Spleen (tissue), 7 donors: ENCODE measurements around the gene TMEM273.

Source experiments
- POLR2A ChIP-seq, 3 donors: fragments of 450-650 bp; IDR thresholded peaks; one replicate each; pipeline ENCODE4 v1.5.1; 2017; ENCODE audit warnings: antibody characterized with exemption in 3 of 3, mild to moderate bottlenecking in 1 of 3
- POLR2AphosphoS5 ChIP-seq, 3 donors: sonication (generic); formaldehyde crosslinking; IDR thresholded peaks; one replicate each; pipeline ENCODE4 v1.5.1; 2017; ENCODE audit warnings: antibody characterized with exemption in 3 of 3
- TF ChIP-seq, protein P1 (sequence below), 11 experiments: fragments of 200-600 bp in 7 of 11; fragments of 450-650 bp in 4 of 11; sonication (generic) in 4 of 11; IDR thresholded peaks in 8 of 11; conservative IDR thresholded peaks in 3 of 11; 1 replicate in 7 of 11; 2 replicates in 4 of 11; pipeline versions ENCODE4 v1.4.0 to v1.8.0; 2016 to 2021; ENCODE audit warnings: antibody characterized with exemption in 11 of 11, inconsistent platforms in 4 of 11, mild to moderate bottlenecking in 1 of 11
- donor health status: DM: no; HTN: no; CAD: no; lungs with moderate emphysema.
- donor health status: DM: no; HTN: no; CAD: no.
- donor health status: DM: no; HTN: no; CAD: no.

DNA sequence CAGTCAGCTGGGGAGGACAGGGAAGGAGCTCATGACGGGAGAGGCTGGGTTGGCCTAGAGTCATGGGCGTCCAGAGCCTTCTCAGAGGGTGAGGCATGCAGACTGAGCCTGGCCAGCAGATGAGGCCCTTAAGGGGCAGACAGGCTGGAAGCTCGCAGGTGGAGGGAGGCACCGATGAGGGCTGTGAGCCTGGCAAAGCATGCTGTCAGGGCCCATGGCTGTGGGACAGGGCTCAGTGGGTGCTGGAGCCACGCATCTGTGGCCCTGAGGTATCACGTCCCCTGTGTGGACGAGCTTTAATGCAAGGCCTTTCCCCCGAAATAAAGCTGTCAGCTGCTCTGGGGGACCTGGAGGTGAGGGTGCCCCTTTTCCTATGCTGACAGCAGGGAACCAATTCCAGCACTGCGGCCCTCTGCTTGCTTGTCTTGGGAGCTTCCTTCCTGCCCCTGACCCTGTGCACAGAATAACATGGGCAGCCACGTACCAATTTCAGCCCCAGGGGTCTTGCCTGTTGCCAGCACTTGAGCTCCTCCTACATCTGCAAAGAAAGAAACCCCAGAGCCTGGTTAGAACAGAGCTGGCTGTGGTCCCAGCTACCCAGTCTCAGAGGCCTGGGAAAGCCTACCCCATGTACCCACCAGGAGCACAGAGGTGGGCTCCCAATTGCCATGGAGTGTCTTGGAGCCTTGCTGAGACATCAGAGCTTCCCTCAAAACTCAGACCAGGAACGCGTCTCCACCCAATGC lies 20.6 kb downstream of the TMEM273 start:
- TF ChIP-seq POLR2A (IDR thresholded peaks at IDR 0.05), result no peak
- TF ChIP-seq, protein P1, sequence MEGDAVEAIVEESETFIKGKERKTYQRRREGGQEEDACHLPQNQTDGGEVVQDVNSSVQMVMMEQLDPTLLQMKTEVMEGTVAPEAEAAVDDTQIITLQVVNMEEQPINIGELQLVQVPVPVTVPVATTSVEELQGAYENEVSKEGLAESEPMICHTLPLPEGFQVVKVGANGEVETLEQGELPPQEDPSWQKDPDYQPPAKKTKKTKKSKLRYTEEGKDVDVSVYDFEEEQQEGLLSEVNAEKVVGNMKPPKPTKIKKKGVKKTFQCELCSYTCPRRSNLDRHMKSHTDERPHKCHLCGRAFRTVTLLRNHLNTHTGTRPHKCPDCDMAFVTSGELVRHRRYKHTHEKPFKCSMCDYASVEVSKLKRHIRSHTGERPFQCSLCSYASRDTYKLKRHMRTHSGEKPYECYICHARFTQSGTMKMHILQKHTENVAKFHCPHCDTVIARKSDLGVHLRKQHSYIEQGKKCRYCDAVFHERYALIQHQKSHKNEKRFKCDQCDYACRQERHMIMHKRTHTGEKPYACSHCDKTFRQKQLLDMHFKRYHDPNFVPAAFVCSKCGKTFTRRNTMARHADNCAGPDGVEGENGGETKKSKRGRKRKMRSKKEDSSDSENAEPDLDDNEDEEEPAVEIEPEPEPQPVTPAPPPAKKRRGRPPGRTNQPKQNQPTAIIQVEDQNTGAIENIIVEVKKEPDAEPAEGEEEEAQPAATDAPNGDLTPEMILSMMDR (IDR thresholded peaks at IDR 0.05 in 8 of 11, conservative IDR thresholded peaks at IDR 0.05 in 3 of 11), result no peak
- TF ChIP-seq POLR2AphosphoS5 (IDR thresholded peaks at IDR 0.05), result no peak
